ENCODE data around the gene FBXL19. TPM values are rescaled to one million over a fixed set of nuclear protein-coding genes. Genes with fewer than 3 reads are reported as not detected.
A peak's percentile ranks its signal among the peaks of the same experiment; 100 is the strongest.

FBXL19 gene
- total and polyA plus RNA-seq, 2 of the 8 experiments (the other 6 are each of a cell fraction or from before 2014, with no cell fraction given): 47.2 to 72.2 TPM

DNA sequence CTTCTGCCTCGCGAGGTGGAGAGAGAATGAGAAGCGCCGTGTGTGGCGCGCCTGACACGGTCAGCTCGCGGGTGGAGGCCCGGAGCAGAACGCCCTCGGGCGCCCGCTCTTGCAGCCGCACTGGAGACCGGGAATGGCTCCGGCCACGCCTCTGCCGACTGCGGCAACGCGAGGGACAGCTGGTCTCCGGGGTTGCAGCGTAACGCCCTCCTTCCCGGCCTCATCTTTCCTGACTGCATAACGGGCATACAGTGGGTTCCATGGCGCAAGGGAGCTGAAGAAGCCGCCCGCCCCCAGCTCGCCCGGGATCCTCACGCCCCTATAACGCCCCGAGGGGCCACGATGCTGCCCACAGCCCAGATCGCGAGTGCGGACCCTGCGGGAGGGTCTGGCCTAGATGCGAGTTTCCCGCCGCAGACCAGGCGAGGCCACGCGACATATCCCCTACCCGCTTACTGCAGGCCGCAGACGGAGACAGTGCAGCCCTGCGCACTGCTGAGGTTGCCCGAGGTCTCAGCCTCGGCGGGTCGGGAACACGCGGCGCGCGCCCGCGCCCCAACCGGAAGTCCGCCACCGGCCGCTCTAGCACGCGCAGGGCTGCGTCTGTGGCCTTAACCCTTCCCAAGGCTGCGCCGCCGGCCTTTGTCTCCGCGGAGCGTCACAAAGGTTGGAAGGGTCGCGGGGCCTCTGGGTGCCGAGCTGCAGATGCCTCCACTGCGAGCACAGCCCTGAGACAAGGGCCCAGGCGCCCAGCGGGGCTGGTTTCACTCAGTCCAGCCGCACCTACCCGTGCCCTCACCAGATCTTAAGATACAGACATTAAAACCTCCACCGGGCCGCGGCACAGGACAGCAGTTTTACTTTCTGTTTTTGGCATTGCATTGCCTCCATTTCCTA lies 48.3 kb upstream of the FBXL19 start:
- Histone ChIP-seq H4K91ac (replicated peaks; ENCODE audit: insufficient read length, low read length) (peak overlapping the region; percentile 92), H3K4ac (replicated peaks; ENCODE audit: insufficient read length, low read depth, low read length) (peak overlapping the region; percentile 81), H4K5ac (ENCODE audit: insufficient read length, low read depth, low read length) (peak overlapping the region; percentile 86), H3K9me3 (ENCODE audit: insufficient read depth in 2 of 2, low read depth in 1 of 2, low read length in 1 of 2) (no peaks in the 10 kb centered on the region), H2AK5ac (ENCODE audit: low read depth, low read length) (no peak overlapping the region), H2BK12ac (ENCODE audit: low read depth, low read length) (no peak overlapping the region), H4K8ac (ENCODE audit: extremely low read depth, insufficient read depth, low read length) (peak overlapping the region; percentile 97), H3K23me2 (ENCODE audit: low read depth, low read length) (peaks cover 12% of the 10 kb centered on the region), H4K20me1 (replicated peaks in 1 of 2; ENCODE audit: control insufficient read depth in 1 of 2, insufficient read depth in 2 of 2, low read length in 2 of 2) (no peaks in the 10 kb centered on the region), H2BK120ac (replicated peaks; ENCODE audit: low read depth, low read length) (no peak overlapping the region), H3K79me1 (ENCODE audit: low read depth, low read length) (no peaks in the 10 kb centered on the region; the same call in 1 of the 2 replicates), H3K4me2 (ENCODE audit: insufficient read depth in 1 of 2, low read depth in 2 of 2, low read length in 2 of 2) (peak overlapping the region; percentile 84 to 86), H3K9ac (replicated peaks in 1 of 4; ENCODE audit: extremely low read depth in 1 of 4, low read depth in 3 of 4, low read length in 3 of 4) (peak overlapping the region; percentile 59 to 92 (median 89)), H3K27me3 (replicated peaks in 1 of 4; ENCODE audit: control insufficient read depth in 3 of 4, extremely low read depth in 1 of 4, insufficient read depth in 3 of 4, low read length in 3 of 4) (peaks cover 0 to 26% (median 11%) of the 10 kb centered on the region in 4 experiments; a peak in 5 of 7 replicates), H3K4me1 (replicated peaks in 1 of 4; ENCODE audit: control insufficient read depth in 3 of 4, insufficient read depth in 4 of 4, low read length in 3 of 4) (peaks cover 0 to 6% (median 3%) of the 10 kb centered on the region in 4 experiments; a peak in 5 of 7 replicates), H3K4me3 (ENCODE audit: extremely low read depth in 1 of 4, insufficient read depth in 2 of 4, low read depth in 3 of 4, low read length in 4 of 4) (peak overlapping the region; percentile 61 to 97 (median 92)), H3K14ac (ENCODE audit: insufficient read length) (no peak overlapping the region), H3K27ac (ENCODE audit: low read depth, low read length) (peak overlapping the region; percentile 77), H2BK20ac (ENCODE audit: low read length) (no peak overlapping the region), H3K23ac (ENCODE audit: insufficient read length) (no peak overlapping the region), H3K36me3 (ENCODE audit: control insufficient read depth in 2 of 4, insufficient read depth in 4 of 4, low read length in 3 of 4) (no peaks in the 10 kb centered on the region), H3K18ac (ENCODE audit: extremely low read depth, low read length) (peak overlapping the region; percentile 65), H3K79me2 (ENCODE audit: control insufficient read depth in 1 of 2, insufficient read depth in 2 of 2, low read length in 2 of 2) (peaks cover 0 to 6% of the 10 kb centered on the region in 2 experiments; a peak in 1 of 4 replicates), H2BK15ac (ENCODE audit: low read length) (no peak overlapping the region), H2BK5ac (ENCODE audit: low read depth, low read length) (peak overlapping the region; percentile 76; the same call in 1 of the 2 replicates), H3K56ac (replicated peaks; ENCODE audit: insufficient read length, low read depth, low read length) (peak overlapping the region; percentile 96), H2AFZ (ENCODE audit: low read length) (0 out of 2 replicates have a peak overlapping the region, but pooled peaks have one; percentile 13)
- WGBS, 2 experiments (ENCODE audit: extremely low coverage in 1 of 2, insufficient coverage in 1 of 2, insufficient read length in 1 of 2, insufficient replicate concordance in 2 of 2, low coverage in 1 of 2, low lambda C conversion rate in 2 of 2, missing lambda C conversion rate in 1 of 2): 2% methylated on average over 82 of the region's 85 CpGs; no CpG with 5 or more reads in 1 of the 2 experiments
- FAIRE-seq (no peak), DNase-seq (ENCODE audit: low read depth in 1 of 2, low spot score in 2 of 2) (peak in 1 of 2 experiments; percentile 94)
- POLR2A ChIA-PET (ENCODE audit: partially characterized antibody): interaction anchor here (0.9 to 4.6 kb wide), 25 partner anchors 9 to 127 kb away, joined by 3 to 40 read pairs (median 4); partner anchors contain the start of genes BCL7C, CTF1, FBXL19 and PHKG2
- CTCF ChIA-PET (ENCODE audit: partially characterized antibody): interaction anchor here (0.7 to 10.1 kb wide), 12 partner anchors 13 to 101 kb away, joined by 3 to 49 read pairs (median 4); no protein-coding TSS in a partner anchor
- no peak for TF ChIP-seq SAP30 (IDR thresholded peaks at IDR 0.05; ENCODE audit: insufficient read depth, insufficient replicate concordance, low read length)
- peak; percentile 93 for TF ChIP-seq GABPA (IDR thresholded peaks at IDR 0.05; ENCODE audit: borderline replicate concordance, insufficient read depth, low read length)
- 0 out of 2 replicates have a peak, but pooled peaks have one; percentile 42 for TF ChIP-seq SP1 (IDR thresholded peaks at IDR 0.05; ENCODE audit: low read depth, low read length)
- TF ChIP-seq SIN3A (conservative IDR thresholded peaks at IDR 0.05 in 1 of 2, IDR thresholded peaks at IDR 0.05 in 1 of 2; ENCODE audit: low read depth in 1 of 2, low read length in 2 of 2): peak; percentile 65 to 89; a peak in 3 of 4 replicates
- TF ChIP-seq CREB1 (IDR thresholded peaks at IDR 0.05): no peak; the same call in 1 of the 2 replicates
- TF ChIP-seq BACH1 (IDR thresholded peaks at IDR 0.05; ENCODE audit: low read length): no peak; the same call in 1 of the 2 replicates
- peak; percentile 3 for TF ChIP-seq NANOG (IDR thresholded peaks at IDR 0.05; ENCODE audit: insufficient read depth, low read depth, low read length, poor library complexity, severe bottlenecking)
- peak; percentile 90; the same call in 1 of the 2 replicates for TF ChIP-seq TBP (IDR thresholded peaks at IDR 0.05; ENCODE audit: low read depth, low read length)
